ENCODE data around the gene ALAS1. TPM values are rescaled to one million over a fixed set of nuclear protein-coding genes. Genes with fewer than 3 reads are reported as not detected.

Gene ALAS1
- 15.8 and 34.0 TPM in 2 replicates for total RNA-seq (ENCODE audit: low replicate concordance)

DNA sequence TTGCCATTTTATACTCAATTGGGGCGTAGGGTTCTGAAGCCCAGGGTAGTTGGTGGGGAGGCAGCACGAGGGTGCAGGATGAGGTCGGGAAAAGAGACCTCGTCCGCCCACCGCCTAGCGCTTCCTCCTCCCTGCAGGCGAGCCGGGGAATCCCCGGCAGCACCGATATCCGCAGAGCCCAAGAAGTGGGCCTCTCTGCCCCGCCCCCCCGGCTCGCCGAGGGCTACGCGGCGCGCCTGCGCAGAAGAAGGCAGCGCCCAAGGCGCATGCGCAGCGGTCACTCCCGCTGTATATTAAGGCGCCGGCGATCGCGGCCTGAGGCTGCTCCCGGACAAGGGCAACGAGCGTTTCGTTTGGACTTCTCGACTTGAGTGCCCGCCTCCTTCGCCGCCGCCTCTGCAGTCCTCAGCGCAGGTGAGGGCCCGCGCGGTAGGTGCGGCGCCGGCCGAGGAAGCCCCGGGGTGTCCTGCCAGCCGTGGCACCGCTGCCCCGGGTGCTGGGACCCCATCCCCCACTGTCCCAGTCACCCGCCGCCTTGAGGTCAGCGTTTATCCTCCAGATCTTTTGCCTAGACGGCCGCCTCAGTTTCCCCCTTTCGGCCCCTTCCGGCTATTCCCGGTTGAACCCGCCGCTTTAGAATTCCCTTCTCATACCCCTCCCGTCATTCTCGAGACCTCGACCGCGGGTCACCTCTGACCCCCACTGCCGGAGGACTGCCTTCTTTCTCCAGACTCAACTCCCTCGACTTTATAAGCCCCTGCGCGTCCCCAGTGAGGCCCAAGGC is at the start of gene ALAS1:
Gene ALAS1 (plus strand): TSS at position 319 of the 784 bp plus-strand sequence. CDS start 1,082 bp downstream, outside the sequence.

DNA sequence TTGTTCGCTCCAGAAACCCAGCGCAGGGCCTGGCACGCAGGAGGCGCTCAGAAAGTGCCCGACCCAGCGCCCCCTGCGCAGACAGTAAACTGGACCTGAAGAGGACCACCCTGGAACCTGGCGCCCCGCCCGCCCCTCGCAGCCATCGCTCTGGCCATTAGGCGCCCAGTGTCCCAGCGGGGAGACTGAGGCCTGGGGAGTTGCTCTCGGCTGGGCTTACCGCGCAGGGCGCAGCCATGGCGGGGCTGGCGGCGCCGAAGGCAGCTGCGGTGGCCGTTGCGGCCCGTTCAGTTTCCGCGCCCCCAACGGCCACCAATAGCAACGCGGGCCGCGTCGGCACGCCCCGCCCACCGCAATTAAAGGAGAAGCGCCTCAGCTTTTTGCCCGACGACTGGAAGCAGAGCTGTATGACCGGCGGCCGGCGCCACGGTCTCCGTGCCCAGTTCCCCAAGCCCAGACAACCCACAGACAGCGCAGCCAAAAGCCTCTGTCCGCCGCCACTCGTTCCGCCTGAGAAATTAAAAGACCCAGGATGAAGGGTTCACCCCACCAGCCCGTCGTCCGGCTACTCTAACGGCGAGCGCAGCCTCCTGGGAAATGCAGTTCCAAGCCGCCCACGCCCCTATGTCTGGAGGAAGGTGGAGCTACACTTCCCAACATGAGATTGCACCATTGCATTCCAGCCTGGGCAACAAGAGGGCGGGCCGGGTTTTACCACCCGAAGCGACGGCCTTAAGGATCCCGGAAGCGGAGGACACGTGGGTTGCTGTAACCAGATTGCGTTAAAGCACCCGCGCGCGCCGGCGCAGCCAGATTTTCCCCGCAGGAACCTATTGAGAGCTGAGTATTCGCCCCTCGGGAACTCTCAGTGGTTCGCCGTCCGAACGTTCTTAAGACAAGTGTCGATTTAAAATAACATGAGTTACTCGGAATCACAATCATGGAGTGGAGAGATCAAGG is 43.5 kb upstream of the ALAS1 start, which contains the start of gene POC1A:
Gene POC1A (minus strand): TSS at position 289 of the 960 bp plus-strand sequence. CDS start 51 bp downstream, at position 238.

DNA sequence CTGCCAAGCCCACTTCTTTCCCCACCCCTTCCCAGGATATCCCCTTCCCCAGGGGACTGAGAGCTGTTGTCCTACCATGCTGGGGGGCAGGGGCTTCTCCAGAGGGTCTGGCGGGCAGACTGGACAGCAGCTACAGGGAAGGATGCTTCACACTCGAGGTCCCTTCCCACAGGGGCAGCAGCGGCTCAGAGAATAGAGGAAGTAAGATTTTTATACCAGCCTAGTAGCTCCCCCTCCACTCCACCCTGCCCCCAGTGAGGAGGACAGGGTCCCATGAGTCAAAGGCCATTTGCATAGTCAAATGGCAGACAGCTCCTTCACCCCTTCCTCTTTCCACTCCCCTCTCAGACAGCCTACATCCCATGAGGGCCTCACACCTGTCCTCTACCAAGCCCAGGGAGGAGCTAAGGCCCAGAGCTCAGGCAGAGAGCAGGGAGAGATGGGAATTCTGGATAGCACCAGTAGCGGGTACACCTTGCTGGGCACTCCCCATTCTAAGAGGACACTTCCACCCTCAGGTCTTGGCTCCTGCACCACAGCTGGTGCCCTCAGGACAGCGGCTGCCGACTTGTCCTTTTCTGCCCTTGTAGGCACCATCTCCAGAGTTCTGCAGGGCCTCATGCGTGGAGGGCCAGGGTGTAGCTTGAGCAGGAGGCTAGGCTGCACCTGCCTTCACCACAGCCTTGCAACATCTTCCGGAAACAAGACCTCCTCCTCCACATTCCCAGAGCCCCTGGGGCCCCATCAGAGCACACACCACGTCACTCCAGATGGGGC is 27.7 kb downstream of the ALAS1 start, which contains the start of gene TLR9:
Gene TLR9 (minus strand): TSS at position 194 of the 777 bp plus-strand sequence. CDS start 116 bp downstream, at position 78.

DNA sequence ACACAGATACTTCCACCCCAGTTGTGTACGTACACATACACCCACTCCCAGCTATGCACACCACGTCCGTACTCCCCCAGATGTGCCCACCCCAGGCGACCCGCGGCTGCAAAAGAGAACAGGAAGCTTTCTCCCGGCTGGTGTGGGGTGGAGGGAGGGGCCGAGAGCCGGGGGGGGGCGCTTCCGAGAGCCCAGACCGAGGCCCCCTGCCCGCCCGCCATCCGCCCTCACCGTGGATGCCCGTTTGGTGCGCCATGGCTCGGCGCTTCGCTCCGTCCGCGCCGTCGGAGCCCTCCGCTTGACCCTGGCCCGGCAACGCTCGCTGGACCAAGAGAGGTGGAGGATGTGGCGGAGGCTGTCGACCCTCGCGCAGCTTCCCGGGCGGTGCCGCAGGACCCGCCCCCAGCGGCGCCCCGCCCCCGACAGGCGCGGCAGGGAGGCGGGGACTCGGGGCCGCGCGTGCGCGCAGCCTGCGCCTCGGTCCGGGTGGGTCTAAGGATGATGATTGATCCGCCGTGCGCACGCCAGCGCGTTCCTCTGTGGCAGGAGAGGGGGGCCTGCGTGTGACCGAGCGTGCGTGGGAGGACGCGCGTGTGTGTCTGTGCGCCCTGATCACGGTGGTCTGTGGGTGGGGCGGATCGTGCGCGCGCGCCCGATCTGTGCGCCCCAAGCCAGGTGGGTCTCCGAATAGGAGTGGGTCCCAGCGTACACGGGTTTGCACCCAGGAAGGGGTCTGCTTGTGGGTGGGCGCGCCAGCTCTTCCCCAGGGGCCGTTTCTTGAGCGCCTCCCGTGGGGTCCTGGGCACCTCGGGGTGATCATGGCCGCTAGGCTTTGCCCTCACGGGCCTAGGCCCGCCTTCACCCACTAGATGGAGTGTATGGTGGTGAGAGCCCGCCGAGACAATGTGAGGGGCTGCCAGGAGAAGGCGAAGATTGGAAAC is 41.1 kb downstream of the ALAS1 start, which contains the start of gene TWF2:
Gene TWF2 (minus strand): TSS at position 398 of the 941 bp plus-strand sequence. CDS start 142 bp downstream, at position 256.

DNA sequence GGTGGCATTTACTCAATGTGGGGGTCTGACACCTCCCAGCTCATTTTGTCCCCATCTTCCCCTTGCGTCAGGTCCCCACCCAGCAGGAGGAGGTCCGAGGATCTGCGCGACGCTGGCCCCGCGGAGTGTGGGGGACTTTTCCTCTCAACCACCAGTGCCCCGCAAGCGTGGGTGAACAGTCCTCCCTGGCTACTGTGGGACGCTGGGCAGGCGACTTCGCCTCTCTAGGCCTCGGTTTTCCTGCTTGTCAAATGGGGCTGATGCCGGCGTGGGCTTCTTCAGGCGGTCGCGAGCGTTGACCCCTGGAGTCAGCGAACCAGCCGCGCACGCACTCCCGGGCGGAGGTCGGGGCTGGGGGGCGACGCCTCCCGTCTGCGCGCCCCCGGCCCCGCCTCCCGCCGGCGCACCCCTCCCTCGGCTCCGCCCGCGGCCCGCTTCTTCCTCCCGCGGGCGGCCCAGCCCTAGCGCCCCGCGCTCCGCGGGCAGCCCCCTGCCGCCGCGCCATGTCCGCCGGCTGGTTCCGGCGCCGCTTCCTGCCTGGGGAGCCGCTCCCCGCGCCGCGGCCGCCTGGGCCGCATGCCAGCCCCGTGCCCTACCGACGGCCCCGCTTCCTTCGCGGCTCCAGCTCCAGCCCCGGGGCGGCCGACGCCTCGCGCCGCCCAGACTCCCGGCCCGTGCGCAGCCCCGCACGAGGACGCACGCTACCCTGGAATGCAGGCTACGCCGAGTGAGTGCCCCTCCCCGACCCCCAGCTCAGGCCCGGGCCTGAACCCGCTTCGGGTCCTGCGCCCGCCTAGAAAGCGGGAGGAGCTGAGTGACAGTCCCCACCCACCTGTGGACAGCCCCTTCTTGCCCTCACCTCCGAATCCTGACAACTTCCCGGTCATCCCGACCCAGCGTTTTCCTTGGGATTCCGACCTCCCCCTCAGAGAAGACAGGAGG is 47.6 kb downstream of the ALAS1 start, which contains the start of gene PPM1M:
Gene PPM1M (plus strand): TSS at position 438 of the 942 bp plus-strand sequence. CDS start 66 bp downstream, at position 504.

Other genes with a start within 250 kb of the ALAS1 start
- under 0.01 TPM in 1 of 2 replicates, not detected in the other for gene GPR62, start 242.8 kb upstream of the ALAS1 start, total RNA-seq (ENCODE audit: low replicate concordance)
- gene PCBP4, start 230.7 kb upstream of the ALAS1 start, total RNA-seq (ENCODE audit: low replicate concordance) = 27.3 and 54.3 TPM in 2 replicates
- gene ABHD14B, start 224.1 kb upstream of the ALAS1 start, total RNA-seq (ENCODE audit: low replicate concordance) = 12.1 and 20.7 TPM in 2 replicates
- 8.3 and 13.1 TPM in 2 replicates for gene ABHD14A, start 223.1 kb upstream of the ALAS1 start, total RNA-seq (ENCODE audit: low replicate concordance)
- 57.4 and 59.1 TPM in 2 replicates for gene ACY1, start 214.6 kb upstream of the ALAS1 start, total RNA-seq (ENCODE audit: low replicate concordance)
- 574 and 1,531 TPM in 2 replicates for gene RPL29, start 202.3 kb upstream of the ALAS1 start, total RNA-seq (ENCODE audit: low replicate concordance)
- gene DUSP7, start 141.6 kb upstream of the ALAS1 start, total RNA-seq (ENCODE audit: low replicate concordance) = 3.0 and 8.2 TPM in 2 replicates
- gene POC1A, start 43.7 kb upstream of the ALAS1 start, total RNA-seq (ENCODE audit: low replicate concordance) = 2.3 and 6.0 TPM in 2 replicates
- under 0.01 TPM in 1 of 2 replicates, not detected in the other for gene TLR9, start 27.5 kb downstream of the ALAS1 start, total RNA-seq (ENCODE audit: low replicate concordance)
- 59.2 and 139 TPM in 2 replicates for gene TWF2, start 41.0 kb downstream of the ALAS1 start, total RNA-seq (ENCODE audit: low replicate concordance)
- 13.2 and 26.1 TPM in 2 replicates for gene PPM1M, start 47.6 kb downstream of the ALAS1 start, total RNA-seq (ENCODE audit: low replicate concordance)
- 53.6 and 73.3 TPM in 2 replicates for gene WDR82, start 80.5 kb downstream of the ALAS1 start, total RNA-seq (ENCODE audit: low replicate concordance)
- gene GLYCTK, start 89.7 kb downstream of the ALAS1 start, total RNA-seq (ENCODE audit: low replicate concordance) = 6.4 and 12.0 TPM in 2 replicates
- 1.7 and 8.3 TPM in 2 replicates for gene DNAH1, start 118.2 kb downstream of the ALAS1 start, total RNA-seq (ENCODE audit: low replicate concordance)
- gene BAP1, start 211.8 kb downstream of the ALAS1 start, total RNA-seq (ENCODE audit: low replicate concordance) = 45.3 and 69.2 TPM in 2 replicates
- gene PHF7, start 212.5 kb downstream of the ALAS1 start, total RNA-seq (ENCODE audit: low replicate concordance) = 1.3 and 1.9 TPM in 2 replicates
- 0.90 TPM in 1 of 2 replicates, not detected in the other for gene SEMA3G, start 246.9 kb downstream of the ALAS1 start, total RNA-seq (ENCODE audit: low replicate concordance)

Measured in smooth muscle cell of the coronary artery (primary cell).